GM12878 (cell line): ENCODE data around the gene SNAI3. TPM values are rescaled to one million over a fixed set of nuclear protein-coding genes. Genes with fewer than 3 reads are reported as not detected.

Experiments used
- ATAC-seq: fragments of 200-7000 bp; cut with Tn5 transposase; 3 replicates; pipeline ENCODE4 v1.9.1; 2020; ENCODE audit warnings: mild to moderate bottlenecking, moderate library complexity
- BruUV-seq: library from RNA; stranded (reverse); fragments of 400-500 nt; replicated peaks from 2 replicates; lab custom pipeline; 2021; lab: Mats Ljungman, UMichigan
- CTCF ChIA-PET: fragments of 300-600 bp; sonication (Branson Sonifier 250); formaldehyde crosslinking; extraction: SDS; loops from one replicate; lab custom pipeline; 2021; ENCODE audit warnings: inconsistent platforms; lab: Yijun Ruan, JAX
- POLR2A ChIA-PET: fragments of 350-600 bp; formaldehyde crosslinking; extraction: SDS; loops from one replicate; lab custom pipeline; 2021; ENCODE audit warnings: inconsistent platforms; lab: Charles Lee
- RAD21 ChIA-PET: fragments of 300-600 bp; sonication (Branson Sonifier 250); formaldehyde crosslinking; loops from one replicate; lab custom pipeline; 2023; ENCODE audit warnings: antibody characterized with exemption; ENCODE audit not compliant: unreplicated experiment; lab: Charles Lee
- SMC1A ChIA-PET: fragments of 300-600 bp; sonication (Branson Sonifier 250); formaldehyde crosslinking; loops from one replicate; lab custom pipeline; 2023; ENCODE audit not compliant: unreplicated experiment, uncharacterized antibody; lab: Charles Lee
- DNase-seq: peaks from one replicate; pipeline ENCODE4 v3.0.0-alpha.2; 2011; ENCODE audit warnings: low read depth, low spot score
- FAIRE-seq: peaks from 3 replicates; lab custom pipeline; 2011; peaks lifted over from hg19 to GRCh38; lab: Jason Lieb, UNC
- H2AFZ ChIP-seq: 2 replicates; pipeline ENCODE4 v1.6.0; 2011; ENCODE audit warnings: low read depth, low read length, control low read depth; ENCODE audit not compliant: control insufficient read depth
- H3K27ac ChIP-seq: 2 replicates; pipeline ENCODE4 v1.5.1; 2011; ENCODE audit warnings: control low read depth; ENCODE audit not compliant: control insufficient read depth, insufficient read depth
- H3K27me3 ChIP-seq, 2 experiments: replicated peaks in 1 of 2; 2 replicates each; pipeline versions ENCODE4 v1.6.0 to v1.6.1; 2011; ENCODE audit warnings: low read length in 1 of 2; ENCODE audit not compliant: control insufficient read depth in 2 of 2, insufficient read depth in 2 of 2
- H3K36me3 ChIP-seq, 2 experiments: 2 replicates each; pipeline ENCODE4 v1.5.1; 2011; ENCODE audit warnings: low read length in 1 of 2; ENCODE audit not compliant: control insufficient read depth in 2 of 2, insufficient read depth in 2 of 2
- H3K4me1 ChIP-seq: 2 replicates; pipeline ENCODE4 v1.6.1; 2011; ENCODE audit warnings: mild to moderate bottlenecking, low read length, moderate library complexity, mixed read lengths; ENCODE audit not compliant: control insufficient read depth, insufficient read depth
- H3K4me2 ChIP-seq: 2 replicates; pipeline ENCODE4 v1.6.0; 2011; ENCODE audit warnings: control low read depth; ENCODE audit not compliant: control insufficient read depth, insufficient read depth
- H3K4me3 ChIP-seq: fragments of 200-600 bp; sonication (generic); 2 replicates; pipeline ENCODE4 v1.5.1; 2016
- H3K79me2 ChIP-seq: 2 replicates; pipeline ENCODE4 v1.6.0; 2011; ENCODE audit warnings: low read length; ENCODE audit not compliant: control insufficient read depth, insufficient read depth
- H3K9ac ChIP-seq: 2 replicates; pipeline ENCODE4 v1.8.0; 2011; ENCODE audit warnings: low read length, control low read depth, mixed read lengths; ENCODE audit not compliant: control insufficient read depth, insufficient read depth
- H3K9me3 ChIP-seq: replicated peaks from 3 replicates; pipeline ENCODE4 v1.5.1; 2011; ENCODE audit warnings: mild to moderate bottlenecking, low read length; ENCODE audit not compliant: control insufficient read depth, insufficient read depth
- H4K20me1 ChIP-seq: 2 replicates; pipeline ENCODE4 v1.6.0; 2011; ENCODE audit not compliant: control insufficient read depth, insufficient read depth
- CREB1 ChIP-seq: IDR thresholded peaks from 2 replicates; pipeline ENCODE4 v1.6.1; 2012; ENCODE audit warnings: low read depth, mild to moderate bottlenecking, inconsistent platforms
- IRF5 ChIP-seq: fragments of 450-650 bp; IDR thresholded peaks from 2 replicates; pipeline ENCODE4 v1.6.1; 2017; ENCODE audit warnings: borderline replicate concordance
- RB1 ChIP-seq: fragments of 450-650 bp; formaldehyde crosslinking; IDR thresholded peaks from 2 replicates; pipeline ENCODE4 v1.6.1; 2017; ENCODE audit warnings: mild to moderate bottlenecking, borderline replicate concordance
- SIN3A ChIP-seq: IDR thresholded peaks from 2 replicates; pipeline ENCODE4 v1.6.1; 2012; ENCODE audit warnings: low read depth, low read length, improper control_type of control experiment
- WRNIP1 ChIP-seq: IDR thresholded peaks from 2 replicates; pipeline ENCODE4 v1.6.1; 2011; ENCODE audit warnings: low read depth, low read length, improper control_type of control experiment, borderline replicate concordance
- ZNF217 ChIP-seq: fragments of 450-650 bp; IDR thresholded peaks from 2 replicates; pipeline ENCODE4 v1.6.1; 2017; ENCODE audit warnings: antibody characterized with exemption, mild to moderate bottlenecking
- WGBS: methylation state at CpG from one replicate; pipeline ENCODE4 v1.1.6; 2016; ENCODE audit warnings: low lambda C conversion rate; ENCODE audit not compliant: insufficient replicate concordance, insufficient coverage; ENCODE audit errors: missing lambda C conversion rate; 5-methylcytosine and 5-hydroxymethylcytosine counted together
- in situ Hi-C: fragments of 300-500 bp; cut with MboI; formaldehyde crosslinking; loops from 9 replicates; pipeline ENCODE4 v1.14.3; 2018; ENCODE audit warnings: mixed read lengths
- intact Hi-C: fragments of 100-400 bp; cut with micrococcal nuclease; formaldehyde crosslinking; loops from one replicate; pipeline ENCODE4 v1.14.2; 2022; ENCODE audit not compliant: unreplicated experiment
- polyA plus RNA-seq, 11 experiments: library from polyadenylated mRNA; depleted of rRNA in 4 of 11; unstranded in 6 of 11; stranded (reverse) in 5 of 11; fragments of >200 nt; fragmentation: Nextera tagmentation in 4 of 11; fragmentation: Illumina TruSeq in 1 of 11; extraction: Ambion mirVana in 4 of 11; extraction: Trizol in 1 of 11; gene quantifications; 1 replicate in 1 of 11; 2 replicates in 10 of 11; pipeline versions ENCODE4 v1.2.1 to v1.2.3, GENCODE V29; 2011 to 2016; ENCODE audit warnings: inconsistent platforms in 2 of 11, missing spikeins in 2 of 11, low read depth in 1 of 11
- total RNA-seq, 4 experiments: library from RNA; depleted of rRNA in 3 of 4; stranded (reverse); fragments of >200 nt in 3 of 4; fragmentation: Illumina TruSeq in 1 of 4; extraction: Trizol in 1 of 4; gene quantifications; 2 replicates each; pipeline versions ENCODE4 v1.2.1 to v1.2.3, GENCODE V29; 2013 to 2021

Gene SNAI3
- total and polyA plus RNA-seq, 10 of the 15 experiments (the other 5 are each of a cell fraction or from before 2014, with no cell fraction given) = 0.21 to 7.4 (median 3.0) TPM

GRCh38 chr16:88712362-88712979, 26.2 kb upstream of the SNAI3 start (continued):
- TF ChIP-seq SIN3A (no peak), CREB1 (no peak)

- ATAC-seq = no peak
- Histone ChIP-seq H3K4me3 (no peak overlapping the region), H4K20me1 (no peaks in the 10 kb centered on the region), H3K79me2 (peaks cover 10% of the 10 kb centered on the region), H2AFZ (no peak overlapping the region), H3K27me3 (no peaks in the 10 kb centered on the region)
- in situ Hi-C loops = no loop called here
- POLR2A ChIA-PET = no interaction called here
- CTCF ChIA-PET = no interaction called here
- 83% methylated on average over 18 of the region's 18 CpGs for WGBS
- RAD21 ChIA-PET = no interaction called here
- no peak for TF ChIP-seq IRF5
- no peak for TF ChIP-seq WRNIP1
- no peak for TF ChIP-seq RB1
- no peak for TF ChIP-seq ZNF217
- TF ChIP-seq, all 136 proteins: peak for 0
- FAIRE-seq = no peak
- SMC1A ChIA-PET = no interaction called here
- Histone ChIP-seq H3K4me2 (no peak overlapping the region), H3K9ac (no peak overlapping the region), H3K27ac (no peak overlapping the region), H3K36me3 (peaks cover 6 to 29% of the 10 kb centered on the region in 2 experiments), H3K9me3 (no peaks in the 10 kb centered on the region), H3K4me1 (no peaks in the 10 kb centered on the region)
- no TSS peak for BruUV-seq
- intact Hi-C loops = no loop called here
- DNase-seq = no peak
Measured at GRCh38 chr16:88711750-88712340, 25.5 kb upstream of the SNAI3 start.
